ENCODE measurements around the gene FKBP3.

DNA sequence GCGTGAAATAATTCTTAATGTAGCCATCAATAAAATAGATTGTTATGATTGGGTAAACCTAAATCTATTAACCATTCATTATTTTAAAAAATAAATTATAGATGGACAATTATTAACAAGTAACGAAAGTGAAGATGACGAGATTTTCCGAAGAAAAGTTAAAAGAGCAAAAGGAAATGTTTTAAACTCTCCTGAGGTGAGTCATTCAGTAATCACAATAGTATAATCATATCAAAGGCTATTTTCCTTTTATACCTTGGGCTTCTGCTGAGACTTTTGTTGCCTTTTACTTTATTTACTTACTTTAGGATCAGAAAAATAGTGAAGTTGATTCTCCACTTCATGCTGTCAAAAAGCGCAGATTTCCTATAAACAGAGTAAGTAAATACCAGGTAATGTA lies 47.0 kb upstream of the FKBP3 start:
- TF ChIP-seq, protein P1, sequence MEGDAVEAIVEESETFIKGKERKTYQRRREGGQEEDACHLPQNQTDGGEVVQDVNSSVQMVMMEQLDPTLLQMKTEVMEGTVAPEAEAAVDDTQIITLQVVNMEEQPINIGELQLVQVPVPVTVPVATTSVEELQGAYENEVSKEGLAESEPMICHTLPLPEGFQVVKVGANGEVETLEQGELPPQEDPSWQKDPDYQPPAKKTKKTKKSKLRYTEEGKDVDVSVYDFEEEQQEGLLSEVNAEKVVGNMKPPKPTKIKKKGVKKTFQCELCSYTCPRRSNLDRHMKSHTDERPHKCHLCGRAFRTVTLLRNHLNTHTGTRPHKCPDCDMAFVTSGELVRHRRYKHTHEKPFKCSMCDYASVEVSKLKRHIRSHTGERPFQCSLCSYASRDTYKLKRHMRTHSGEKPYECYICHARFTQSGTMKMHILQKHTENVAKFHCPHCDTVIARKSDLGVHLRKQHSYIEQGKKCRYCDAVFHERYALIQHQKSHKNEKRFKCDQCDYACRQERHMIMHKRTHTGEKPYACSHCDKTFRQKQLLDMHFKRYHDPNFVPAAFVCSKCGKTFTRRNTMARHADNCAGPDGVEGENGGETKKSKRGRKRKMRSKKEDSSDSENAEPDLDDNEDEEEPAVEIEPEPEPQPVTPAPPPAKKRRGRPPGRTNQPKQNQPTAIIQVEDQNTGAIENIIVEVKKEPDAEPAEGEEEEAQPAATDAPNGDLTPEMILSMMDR (IDR thresholded peaks at IDR 0.05; ENCODE audit: insufficient read depth, low read length, poor library complexity, severe bottlenecking) = no peak
- TF ChIP-seq EZH2phosphoT487 (conservative IDR thresholded peaks at IDR 0.05; ENCODE audit: low read length) = no peak

Data from SU-DHL-6 (cell line).